Stimulated activated CD8-positive, alpha-beta memory T cell treated with anti-CD3 and anti-CD28 coated beads, Interleukin-4, amount 100 ng/mL, for 48 hours (primary cell): Measurements from ENCODE around the gene RAPH1.

ENCODE experiments used
- DNase-seq: peaks from one replicate; pipeline ENCODE4 v3.0.0-alpha.2; 2020

RAPH1 gene

DNA sequence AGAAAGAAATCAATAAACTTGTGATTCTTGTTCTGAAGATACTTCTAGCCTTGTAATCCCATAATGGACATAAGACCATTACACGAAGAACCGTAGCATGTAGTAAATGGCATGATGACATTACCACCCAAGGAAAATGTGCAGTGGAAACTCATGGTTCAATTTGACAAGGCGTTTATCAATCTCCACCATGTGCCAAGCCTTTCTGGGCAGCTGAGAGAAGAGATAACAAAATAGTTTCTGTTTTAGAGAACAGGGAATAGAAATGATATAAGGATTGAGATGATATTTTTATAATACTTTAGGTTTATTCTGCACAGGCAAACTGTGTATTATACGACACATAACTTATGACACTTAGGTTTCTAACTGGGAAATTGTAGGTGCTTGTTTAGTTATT is 187.7 kb downstream of the RAPH1 start:
- no peak for DNase-seq

DNA sequence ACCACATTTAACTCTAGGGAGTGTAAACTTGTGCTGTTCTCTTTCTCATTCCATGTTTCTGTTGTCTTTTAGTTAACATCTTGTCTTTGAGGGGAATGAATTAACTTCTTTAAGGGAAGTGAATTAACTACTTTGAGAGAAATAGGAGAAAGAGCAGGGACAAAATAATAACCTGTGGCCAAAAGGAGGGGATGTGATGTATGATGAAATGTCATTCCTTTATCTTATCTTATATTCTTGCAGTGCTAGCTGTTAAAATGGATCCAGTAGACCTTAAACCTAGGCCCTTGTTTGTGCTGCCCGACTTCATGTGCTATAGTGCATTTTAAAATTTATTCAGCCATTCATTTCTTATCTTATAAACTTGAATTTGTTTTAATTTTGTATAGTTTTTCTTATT is 188.5 kb downstream of the RAPH1 start:
- DNase-seq: no peak

DNA sequence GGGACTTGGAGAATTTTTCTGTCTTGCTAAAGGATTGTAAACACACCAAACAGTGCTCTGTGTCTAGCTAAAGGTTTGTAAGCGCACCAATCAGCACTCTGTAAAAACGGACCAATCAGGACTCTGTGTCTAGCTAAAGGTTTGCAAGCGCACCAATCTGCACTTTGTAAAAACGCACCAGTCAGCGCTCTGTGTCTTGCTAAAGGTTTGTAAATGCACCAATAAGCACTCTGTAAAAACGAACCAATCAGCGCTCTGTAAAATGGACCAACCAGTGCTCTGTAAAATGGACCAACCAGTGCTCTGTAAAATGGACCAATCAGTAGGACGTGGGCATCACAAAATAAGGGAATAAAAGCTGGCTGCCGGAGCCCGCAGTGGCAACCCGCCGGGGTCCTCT is 190.4 kb downstream of the RAPH1 start:
- DNase-seq: no peak
